IMR-90 (cell line): ENCODE data around the gene CTPS2. TPM values are rescaled to one million over a fixed set of nuclear protein-coding genes. Genes with fewer than 3 reads are reported as not detected.

Source experiments
- ATAC-seq: fragments of 200-7000 bp; cut with Tn5 transposase; 2 replicates; pipeline ENCODE4 v1.9.1; 2020; ENCODE audit warnings: low read depth, mild to moderate bottlenecking, moderate library complexity
- BruUV-seq: library from RNA; stranded (reverse); fragments of 400-500 nt; replicated peaks from 2 replicates; lab custom pipeline; 2021; lab: Mats Ljungman, UMichigan
- CTCF ChIA-PET: fragments of 300-600 bp; formaldehyde crosslinking; extraction: SDS; loops from one replicate; lab custom pipeline; 2021; ENCODE audit warnings: antibody characterized with exemption; lab: Yijun Ruan, JAX
- POLR2A ChIA-PET: fragments of 300-600 bp; sonication (Branson Sonifier 250); formaldehyde crosslinking; loops from one replicate; lab custom pipeline; 2022; ENCODE audit warnings: antibody characterized with exemption; ENCODE audit not compliant: unreplicated experiment; lab: Charles Lee
- DNase-seq: peaks from one replicate; pipeline ENCODE4 v3.0.0; 2013
- H2AFZ ChIP-seq: replicated peaks from 2 replicates; pipeline ENCODE3; 2013; ENCODE audit warnings: low read length, mild to moderate bottlenecking; ENCODE audit not compliant: poor library complexity
- H2AK5ac ChIP-seq: 2 replicates; pipeline ENCODE4 v1.6.1; 2013; ENCODE audit warnings: low read depth, low read length, inconsistent platforms
- H2AK9ac ChIP-seq: replicated peaks from 2 replicates; pipeline ENCODE3; 2013; ENCODE audit warnings: mild to moderate bottlenecking, low read depth, low read length, moderate library complexity; ENCODE audit not compliant: poor library complexity
- H2BK120ac ChIP-seq: 2 replicates; pipeline ENCODE4 v1.6.1; 2013; ENCODE audit warnings: low read depth, low read length, inconsistent platforms
- H2BK15ac ChIP-seq: 3 replicates; pipeline ENCODE4 v1.6.1; 2013; ENCODE audit warnings: low read depth, low read length, inconsistent platforms
- H2BK20ac ChIP-seq: 2 replicates; pipeline ENCODE4 v1.6.1; 2013; ENCODE audit warnings: low read depth, mild to moderate bottlenecking, inconsistent platforms, low read length, moderate library complexity
- H2BK5ac ChIP-seq: 2 replicates; pipeline ENCODE4 v1.6.1; 2013; ENCODE audit warnings: mild to moderate bottlenecking, low read depth, low read length, inconsistent platforms; ENCODE audit not compliant: poor library complexity, severe bottlenecking
- H3K14ac ChIP-seq: replicated peaks from 2 replicates; pipeline ENCODE4 v1.6.1; 2013; ENCODE audit warnings: low read depth, low read length, inconsistent platforms
- H3K18ac ChIP-seq: 2 replicates; pipeline ENCODE4 v1.6.1; 2013; ENCODE audit warnings: low read depth, low read length, control low read depth
- H3K23ac ChIP-seq: 2 replicates; pipeline ENCODE4 v1.6.1; 2013; ENCODE audit warnings: low read depth, low read length, inconsistent platforms
- H3K27ac ChIP-seq: 2 replicates; pipeline ENCODE4 v1.5.1; 2013; ENCODE audit warnings: mild to moderate bottlenecking, control low read depth, low read length; ENCODE audit not compliant: insufficient read depth
- H3K27me3 ChIP-seq: 2 replicates; pipeline ENCODE4 v1.6.1; 2013; ENCODE audit warnings: low read length; ENCODE audit not compliant: control insufficient read depth, insufficient read depth
- H3K36me3 ChIP-seq: 2 replicates; pipeline ENCODE4 v1.6.1; 2013; ENCODE audit warnings: low read length, mixed read lengths; ENCODE audit not compliant: control insufficient read depth, insufficient read depth
- H3K4ac ChIP-seq: 2 replicates; pipeline ENCODE4 v1.6.1; 2013; ENCODE audit warnings: low read depth, low read length, inconsistent platforms
- H3K4me1 ChIP-seq: 2 replicates; pipeline ENCODE4 v1.6.1; 2013; ENCODE audit warnings: low read length, mixed read lengths; ENCODE audit not compliant: control insufficient read depth, insufficient read depth
- H3K4me2 ChIP-seq: 2 replicates; pipeline ENCODE4 v1.6.1; 2013; ENCODE audit warnings: low read depth, mild to moderate bottlenecking, control low read depth, low read length, moderate library complexity
- H3K4me3 ChIP-seq: 2 replicates; pipeline ENCODE4 v1.5.1; 2013; ENCODE audit warnings: low read depth, mild to moderate bottlenecking, control low read depth, low read length, moderate library complexity; ENCODE audit not compliant: insufficient read depth
- H3K56ac ChIP-seq: 2 replicates; pipeline ENCODE4 v1.6.1; 2013; ENCODE audit warnings: low read length, inconsistent platforms; ENCODE audit not compliant: insufficient read depth; ENCODE audit errors: extremely low read depth
- H3K79me1 ChIP-seq, 2 experiments: 2 replicates each; pipeline ENCODE4 v1.6.1; 2013; ENCODE audit warnings: low read length in 2 of 2, inconsistent platforms in 1 of 2, low read depth in 1 of 2
- H3K9ac ChIP-seq: 2 replicates; pipeline ENCODE4 v1.6.1; 2013; ENCODE audit warnings: low read depth, low read length, control low read depth
- H3K9me1 ChIP-seq: 2 replicates; pipeline ENCODE4 v1.6.1; 2013; ENCODE audit warnings: low read length, inconsistent platforms; ENCODE audit not compliant: insufficient read depth
- H3K9me3 ChIP-seq: 2 replicates; pipeline ENCODE4 v1.6.1; 2013; ENCODE audit warnings: low read length; ENCODE audit not compliant: control insufficient read depth, insufficient read depth
- H4K20me1 ChIP-seq: 2 replicates; pipeline ENCODE4 v1.6.1; 2013; ENCODE audit warnings: low read length, inconsistent platforms; ENCODE audit not compliant: insufficient read depth
- H4K5ac ChIP-seq: 2 replicates; pipeline ENCODE4 v1.6.1; 2013; ENCODE audit warnings: mild to moderate bottlenecking, low read depth, low read length, control low read depth
- H4K8ac ChIP-seq, 2 experiments: 2 replicates each; pipeline ENCODE4 v1.6.1; 2013; ENCODE audit warnings: low read depth in 2 of 2, low read length in 2 of 2, control low read depth in 1 of 2, inconsistent platforms in 1 of 2
- H4K91ac ChIP-seq: 2 replicates; pipeline ENCODE4 v1.6.1; 2013; ENCODE audit warnings: low read depth, low read length, inconsistent platforms; ENCODE audit not compliant: insufficient read depth
- BHLHE40 ChIP-seq: fragments of 150-350 bp; IDR thresholded peaks from 2 replicates; pipeline ENCODE4 v1.6.1; 2016; ENCODE audit warnings: mild to moderate bottlenecking, low read depth, low read length
- CHD1 ChIP-seq: IDR thresholded peaks from 2 replicates; pipeline ENCODE4 v1.6.1; 2012; ENCODE audit warnings: low read depth, low read length, improper control_type of control experiment
- MAFK ChIP-seq: IDR thresholded peaks from 2 replicates; pipeline ENCODE4 v1.6.1; 2012; ENCODE audit warnings: low read depth, low read length, improper control_type of control experiment
- MAZ ChIP-seq: IDR thresholded peaks from 2 replicates; pipeline ENCODE4 v1.6.1; 2012; ENCODE audit warnings: low read depth, mild to moderate bottlenecking, low read length, improper control_type of control experiment, moderate library complexity, borderline replicate concordance
- MXI1 ChIP-seq: IDR thresholded peaks from 2 replicates; pipeline ENCODE4 v1.6.1; 2012; ENCODE audit warnings: low read depth, mild to moderate bottlenecking, low read length, moderate library complexity, borderline replicate concordance
- NFE2L2 ChIP-seq: fragments of 150-350 bp; IDR thresholded peaks from 2 replicates; pipeline ENCODE4 v1.6.1; 2016; ENCODE audit warnings: low read depth, mild to moderate bottlenecking, low read length
- RCOR1 ChIP-seq: IDR thresholded peaks from 2 replicates; pipeline ENCODE4 v1.6.1; 2012; ENCODE audit warnings: mild to moderate bottlenecking, low read length, improper control_type of control experiment; ENCODE audit not compliant: insufficient replicate concordance
- RFX5 ChIP-seq: IDR thresholded peaks from 2 replicates; pipeline ENCODE4 v1.8.0; 2012; ENCODE audit warnings: low read depth, mild to moderate bottlenecking, low read length, moderate library complexity
- WGBS, 2 experiments: methylation state at CpG; one replicate each; pipeline versions ENCODE4 v1.1.5 to v1.1.7; 2013; ENCODE audit warnings: missing lambda C conversion rate in 2 of 2; ENCODE audit not compliant: insufficient read length in 1 of 2; ENCODE audit errors: extremely low coverage in 2 of 2; 5-methylcytosine and 5-hydroxymethylcytosine counted together
- dilution Hi-C: fragments of 300-500 bp; cut with HindIII; formaldehyde crosslinking; loops from one replicate; pipeline ENCODE4 v1.14.3; 2018; ENCODE audit warnings: low sequenced_read_pairs; ENCODE audit not compliant: unreplicated experiment
- in situ Hi-C: fragments of 300-500 bp; cut with MboI; formaldehyde crosslinking; loops from 3 replicates; pipeline ENCODE4 v1.14.3; 2019; ENCODE audit warnings: low sequenced_read_pairs, inconsistent platforms, mixed read lengths
- intact Hi-C: fragments of 100-400 bp; cut with micrococcal nuclease; formaldehyde crosslinking; loops from 2 replicates; pipeline ENCODE4 v1.10.0; 2022
- polyA plus RNA-seq, 3 experiments: library from polyadenylated mRNA; depleted of rRNA; stranded (reverse); fragments of >200 nt; gene quantifications; 2 replicates each; pipeline ENCODE4 v1.2.3, GENCODE V29; 2012; ENCODE audit warnings: low replicate concordance in 1 of 3
- total RNA-seq: library from RNA; depleted of rRNA; stranded (reverse); fragments of >200 nt; gene quantifications from 2 replicates; pipeline ENCODE4 v1.2.3, GENCODE V29; 2012
- TF ChIP-seq, protein P1 (sequence below): fragments of 150-350 bp; IDR thresholded peaks from 2 replicates; pipeline ENCODE4 v1.6.1; 2016; ENCODE audit warnings: low read depth, mild to moderate bottlenecking, low read length, moderate library complexity, borderline replicate concordance
- TF ChIP-seq, protein P2 (sequence below): conservative IDR thresholded peaks from 2 replicates; pipeline ENCODE4 v1.5.1; 2012; ENCODE audit warnings: mild to moderate bottlenecking, low read depth, low read length, improper control_type of control experiment
- TF ChIP-seq, protein P3 (sequence below): fragments of 150-350 bp; IDR thresholded peaks from 2 replicates; pipeline ENCODE4 v1.6.1; 2017; ENCODE audit warnings: mild to moderate bottlenecking, antibody characterized with exemption, low read length, low read depth

CTPS2 gene
- total and polyA plus RNA-seq, 2 of the 4 experiments (the other 2 are of a cell fraction) = 6.0 to 13.1 TPM

DNA sequence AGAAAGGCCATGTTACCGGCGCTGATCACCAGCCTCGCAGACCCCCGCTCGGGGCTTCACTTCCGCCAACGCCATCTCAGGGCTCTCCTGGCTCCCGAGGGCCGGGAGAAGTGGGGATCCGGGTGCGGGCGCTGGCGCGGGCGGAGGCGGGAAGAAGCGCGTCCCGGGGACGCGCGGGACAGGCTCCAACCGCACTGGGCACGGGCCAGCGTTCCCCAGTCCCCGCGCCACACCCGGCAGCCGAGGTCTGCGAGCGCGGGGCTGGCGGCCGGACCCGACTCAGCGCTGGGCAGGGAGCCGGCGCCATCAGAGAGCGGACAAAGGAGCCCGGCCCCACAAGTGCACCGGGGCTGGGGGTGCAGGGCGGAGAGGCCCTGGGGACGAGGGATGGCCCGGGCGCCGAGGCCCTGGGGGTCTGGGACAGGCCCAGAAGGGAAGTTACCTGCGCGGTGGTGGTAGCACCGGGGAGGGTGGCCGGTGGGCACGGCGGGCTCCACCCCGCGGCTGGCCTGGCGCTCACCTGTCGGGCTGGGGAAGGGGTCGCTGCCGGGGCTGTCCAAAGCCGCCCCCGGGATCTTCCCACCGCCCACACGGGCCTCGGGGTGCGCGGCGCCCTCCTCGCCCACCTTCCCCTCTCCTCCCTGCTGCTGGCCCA lies 449 bp downstream of the CTPS2 start:
- ATAC-seq = peak; percentile 71

More for the DNA sequence above, 449 bp downstream of the CTPS2 start:
- dilution Hi-C loops = no loop called here
- Histone ChIP-seq H3K4me3 (peak overlapping the region; percentile 86), H3K56ac (peak overlapping the region; percentile 24; the same call in 1 of the 2 replicates), H4K5ac (peak overlapping the region; percentile 58; the same call in 1 of the 2 replicates), H3K36me3 (no peaks in the 10 kb centered on the region), H2BK5ac (peak overlapping the region; percentile 37), H3K14ac (peak overlapping the region; percentile 53; the same call in 1 of the 2 replicates), H3K79me1 (peaks cover 2 to 11% of the 10 kb centered on the region in 2 experiments; a peak in 2 of 4 replicates), H3K18ac (no peak overlapping the region), H4K20me1 (no peaks in the 10 kb centered on the region), H2AFZ (peak overlapping the region; percentile 98), H2BK20ac (no peak overlapping the region), H3K9ac (peak overlapping the region; percentile 63), H4K8ac (peak overlapping the region; percentile 51 to 84; a peak in 3 of 4 replicates), H2BK120ac (no peak overlapping the region; the same call in 1 of the 2 replicates), H2BK15ac (no peak overlapping the region), H3K9me1 (no peaks in the 10 kb centered on the region), H3K27ac (peak overlapping the region; percentile 47; the same call in 1 of the 2 replicates), H3K9me3 (no peaks in the 10 kb centered on the region), H3K23ac (peak overlapping the region; percentile 74), H3K4ac (peak overlapping the region; percentile 76), H2AK5ac (no peak overlapping the region), H4K91ac (peak overlapping the region; percentile 59), H3K4me2 (peak overlapping the region; percentile 91), H2AK9ac (peak overlapping the region; percentile 93), H3K4me1 (no peaks in the 10 kb centered on the region; the same call in 1 of the 2 replicates), H3K27me3 (peaks cover 6% of the 10 kb centered on the region; the same call in 1 of the 2 replicates)
- in situ Hi-C loops = no loop called here
- no peak for DNase-seq
- TF ChIP-seq BHLHE40 (no peak), RFX5 (no peak), NFE2L2 (no peak), MAFK (no peak), RCOR1 (no peak), MAZ (no peak), MXI1 (no peak), CHD1 (no peak)
- TF ChIP-seq, protein P1, sequence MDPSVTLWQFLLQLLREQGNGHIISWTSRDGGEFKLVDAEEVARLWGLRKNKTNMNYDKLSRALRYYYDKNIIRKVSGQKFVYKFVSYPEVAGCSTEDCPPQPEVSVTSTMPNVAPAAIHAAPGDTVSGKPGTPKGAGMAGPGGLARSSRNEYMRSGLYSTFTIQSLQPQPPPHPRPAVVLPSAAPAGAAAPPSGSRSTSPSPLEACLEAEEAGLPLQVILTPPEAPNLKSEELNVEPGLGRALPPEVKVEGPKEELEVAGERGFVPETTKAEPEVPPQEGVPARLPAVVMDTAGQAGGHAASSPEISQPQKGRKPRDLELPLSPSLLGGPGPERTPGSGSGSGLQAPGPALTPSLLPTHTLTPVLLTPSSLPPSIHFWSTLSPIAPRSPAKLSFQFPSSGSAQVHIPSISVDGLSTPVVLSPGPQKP = no peak
- TF ChIP-seq, protein P2, sequence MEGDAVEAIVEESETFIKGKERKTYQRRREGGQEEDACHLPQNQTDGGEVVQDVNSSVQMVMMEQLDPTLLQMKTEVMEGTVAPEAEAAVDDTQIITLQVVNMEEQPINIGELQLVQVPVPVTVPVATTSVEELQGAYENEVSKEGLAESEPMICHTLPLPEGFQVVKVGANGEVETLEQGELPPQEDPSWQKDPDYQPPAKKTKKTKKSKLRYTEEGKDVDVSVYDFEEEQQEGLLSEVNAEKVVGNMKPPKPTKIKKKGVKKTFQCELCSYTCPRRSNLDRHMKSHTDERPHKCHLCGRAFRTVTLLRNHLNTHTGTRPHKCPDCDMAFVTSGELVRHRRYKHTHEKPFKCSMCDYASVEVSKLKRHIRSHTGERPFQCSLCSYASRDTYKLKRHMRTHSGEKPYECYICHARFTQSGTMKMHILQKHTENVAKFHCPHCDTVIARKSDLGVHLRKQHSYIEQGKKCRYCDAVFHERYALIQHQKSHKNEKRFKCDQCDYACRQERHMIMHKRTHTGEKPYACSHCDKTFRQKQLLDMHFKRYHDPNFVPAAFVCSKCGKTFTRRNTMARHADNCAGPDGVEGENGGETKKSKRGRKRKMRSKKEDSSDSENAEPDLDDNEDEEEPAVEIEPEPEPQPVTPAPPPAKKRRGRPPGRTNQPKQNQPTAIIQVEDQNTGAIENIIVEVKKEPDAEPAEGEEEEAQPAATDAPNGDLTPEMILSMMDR = no peak
- TF ChIP-seq, protein P3, sequence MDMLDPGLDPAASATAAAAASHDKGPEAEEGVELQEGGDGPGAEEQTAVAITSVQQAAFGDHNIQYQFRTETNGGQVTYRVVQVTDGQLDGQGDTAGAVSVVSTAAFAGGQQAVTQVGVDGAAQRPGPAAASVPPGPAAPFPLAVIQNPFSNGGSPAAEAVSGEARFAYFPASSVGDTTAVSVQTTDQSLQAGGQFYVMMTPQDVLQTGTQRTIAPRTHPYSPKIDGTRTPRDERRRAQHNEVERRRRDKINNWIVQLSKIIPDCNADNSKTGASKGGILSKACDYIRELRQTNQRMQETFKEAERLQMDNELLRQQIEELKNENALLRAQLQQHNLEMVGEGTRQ = no peak
- intact Hi-C loops = no loop called here
- POLR2A ChIA-PET = no interaction called here
- 1% methylated on average over 21 of the region's 67 CpGs; no CpG with 5 or more reads in 1 of the 2 experiments for WGBS, 2 experiments
- CTCF ChIA-PET = no interaction called here
- BruUV-seq = no TSS peak
